Measurements from ENCODE around the gene PPP3R1. TPM values are rescaled to one million over a fixed set of nuclear protein-coding genes. Genes with fewer than 3 reads are reported as not detected.

The PPP3R1 gene
- total and polyA plus RNA-seq, 2 donors (not counting 3 experiments of a cell fraction or from before 2014, with no cell fraction given) = 8.4 to 62.2 TPM

DNA sequence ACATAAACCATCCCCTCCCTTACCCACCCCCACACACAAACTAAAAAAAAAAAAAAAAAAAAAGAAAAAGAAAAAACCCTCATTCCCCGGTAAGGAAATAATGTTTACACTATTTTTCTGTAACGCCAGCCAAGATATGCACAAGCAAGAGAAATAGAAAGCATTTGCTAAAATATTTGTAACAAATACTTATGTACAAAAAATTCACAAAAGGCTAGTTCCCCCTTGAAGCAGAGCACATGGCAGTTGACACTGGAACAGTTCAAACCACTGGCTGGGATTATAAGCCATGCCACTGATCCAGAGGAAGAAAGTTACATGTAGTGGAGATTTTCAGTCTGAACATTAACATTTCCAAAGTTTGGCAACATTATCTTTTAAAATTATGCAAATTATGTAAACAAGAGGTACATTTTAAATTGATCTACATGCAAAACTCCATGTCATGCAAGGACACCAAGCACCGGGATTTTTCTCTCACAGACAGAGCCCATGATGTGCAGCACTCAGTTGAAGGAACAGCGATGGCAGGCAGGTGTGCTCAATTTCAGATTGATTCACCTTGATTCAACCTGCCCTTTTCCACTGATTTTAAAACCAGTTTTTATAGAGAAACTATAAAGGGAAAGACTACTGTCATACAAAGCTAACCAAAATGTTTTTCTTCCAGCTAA is 73.2 kb downstream of the PPP3R1 start:
- no TSS peak for BruUV-seq (replicated peaks)
- no peak overlapping the region for H3K4me2 ChIP-seq (ENCODE audit: insufficient read depth, low read length)
- CTCF ChIA-PET = interaction anchor here (0.7 kb wide), 1 partner anchor 17 kb away, joined by 3 read pairs; no protein-coding TSS in a partner anchor

More for the DNA sequence above, 73.2 kb downstream of the PPP3R1 start:
- Histone ChIP-seq H3K27me3 (ENCODE audit: control insufficient read depth in 2 of 2, insufficient read depth in 2 of 2, low read length in 2 of 2) (no peaks in the 10 kb centered on the region), H2AFZ (ENCODE audit: low read depth, low read length) (no peak overlapping the region), H3K27ac (ENCODE audit: insufficient read depth, low read depth, low read length) (no peak overlapping the region), H3K4me3 (replicated peaks in 1 of 3; ENCODE audit: insufficient read depth in 1 of 3, low read depth in 1 of 3, low read length in 3 of 3) (no peak overlapping the region), H3K4me1 (ENCODE audit: control insufficient read depth, extremely low read depth, insufficient read depth, low read length) (no peaks in the 10 kb centered on the region), H3K9me1 (replicated peaks; ENCODE audit: control insufficient read depth, extremely low read depth, insufficient read depth, low read length) (no peaks in the 10 kb centered on the region), H4K20me1 (replicated peaks; ENCODE audit: control insufficient read depth, extremely low read depth, insufficient read depth, low read length) (peaks cover 3% of the 10 kb centered on the region), H3K36me3 (ENCODE audit: control insufficient read depth in 2 of 2, extremely low read depth in 1 of 2, insufficient read depth in 2 of 2, low read length in 2 of 2) (peaks cover 9 to 18% of the 10 kb centered on the region in 2 experiments), H3K9me3 (replicated peaks; ENCODE audit: control insufficient read depth, insufficient read depth, low read length) (no peaks in the 10 kb centered on the region), H3K79me2 (ENCODE audit: control insufficient read depth, insufficient read depth, low read length) (peaks cover 8% of the 10 kb centered on the region), H3K9ac (replicated peaks; ENCODE audit: extremely low read depth, insufficient read depth, low read length) (no peak overlapping the region)
- no peak for FAIRE-seq
- TF ChIP-seq POLR2AphosphoS5 (IDR thresholded peaks at IDR 0.05; ENCODE audit: insufficient read depth, low read depth, low read length) (no peak), POLR2A (IDR thresholded peaks at IDR 0.05; ENCODE audit: low read depth, low read length) (no peak), GATA2 (IDR thresholded peaks at IDR 0.05; ENCODE audit: insufficient read depth, insufficient read length, low read depth, low read length) (no peak), FOS (IDR thresholded peaks at IDR 0.05; ENCODE audit: borderline replicate concordance, insufficient read depth, low read length) (no peak), JUN (IDR thresholded peaks at IDR 0.05; ENCODE audit: borderline replicate concordance, insufficient read depth, insufficient read length, low read depth) (no peak)
- TF ChIP-seq, protein P1, sequence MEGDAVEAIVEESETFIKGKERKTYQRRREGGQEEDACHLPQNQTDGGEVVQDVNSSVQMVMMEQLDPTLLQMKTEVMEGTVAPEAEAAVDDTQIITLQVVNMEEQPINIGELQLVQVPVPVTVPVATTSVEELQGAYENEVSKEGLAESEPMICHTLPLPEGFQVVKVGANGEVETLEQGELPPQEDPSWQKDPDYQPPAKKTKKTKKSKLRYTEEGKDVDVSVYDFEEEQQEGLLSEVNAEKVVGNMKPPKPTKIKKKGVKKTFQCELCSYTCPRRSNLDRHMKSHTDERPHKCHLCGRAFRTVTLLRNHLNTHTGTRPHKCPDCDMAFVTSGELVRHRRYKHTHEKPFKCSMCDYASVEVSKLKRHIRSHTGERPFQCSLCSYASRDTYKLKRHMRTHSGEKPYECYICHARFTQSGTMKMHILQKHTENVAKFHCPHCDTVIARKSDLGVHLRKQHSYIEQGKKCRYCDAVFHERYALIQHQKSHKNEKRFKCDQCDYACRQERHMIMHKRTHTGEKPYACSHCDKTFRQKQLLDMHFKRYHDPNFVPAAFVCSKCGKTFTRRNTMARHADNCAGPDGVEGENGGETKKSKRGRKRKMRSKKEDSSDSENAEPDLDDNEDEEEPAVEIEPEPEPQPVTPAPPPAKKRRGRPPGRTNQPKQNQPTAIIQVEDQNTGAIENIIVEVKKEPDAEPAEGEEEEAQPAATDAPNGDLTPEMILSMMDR (IDR thresholded peaks at IDR 0.05; ENCODE audit: extremely low read depth in 1 of 2, insufficient read depth in 1 of 2, low read depth in 1 of 2, low read length in 2 of 2) = no peak
- dilution Hi-C loops (cut with MboI; ENCODE audit: extremely low pct_ligation_motif_present, low sequenced_read_pairs) (no loop called here), intact Hi-C loops (cut with micrococcal nuclease) (no loop called here)
- DNase-seq (ENCODE audit: low read depth, low spot score) = no peak
- POLR2A ChIA-PET = interaction anchor here (0.7 kb wide), 1 partner anchor 46 kb away, joined by 4 read pairs; no protein-coding TSS in a partner anchor

Measured in endothelial cell of umbilical vein (primary cell).